C4-2B (cell line): ENCODE data around the gene L3MBTL4.

ENCODE experiments used
- ZFX ChIP-seq: fragments of 450-650 bp; IDR thresholded peaks from 2 replicates; pipeline ENCODE4 v1.6.1; 2017
- TF ChIP-seq, protein P1 (sequence below): fragments of 450-650 bp; conservative IDR thresholded peaks from 2 replicates; pipeline ENCODE4 v1.5.1; 2017; ENCODE audit warnings: mild to moderate bottlenecking

GRCh38 chr18:6145645-6146306, 268.9 kb downstream of the L3MBTL4 start:
- TF ChIP-seq, protein P1, sequence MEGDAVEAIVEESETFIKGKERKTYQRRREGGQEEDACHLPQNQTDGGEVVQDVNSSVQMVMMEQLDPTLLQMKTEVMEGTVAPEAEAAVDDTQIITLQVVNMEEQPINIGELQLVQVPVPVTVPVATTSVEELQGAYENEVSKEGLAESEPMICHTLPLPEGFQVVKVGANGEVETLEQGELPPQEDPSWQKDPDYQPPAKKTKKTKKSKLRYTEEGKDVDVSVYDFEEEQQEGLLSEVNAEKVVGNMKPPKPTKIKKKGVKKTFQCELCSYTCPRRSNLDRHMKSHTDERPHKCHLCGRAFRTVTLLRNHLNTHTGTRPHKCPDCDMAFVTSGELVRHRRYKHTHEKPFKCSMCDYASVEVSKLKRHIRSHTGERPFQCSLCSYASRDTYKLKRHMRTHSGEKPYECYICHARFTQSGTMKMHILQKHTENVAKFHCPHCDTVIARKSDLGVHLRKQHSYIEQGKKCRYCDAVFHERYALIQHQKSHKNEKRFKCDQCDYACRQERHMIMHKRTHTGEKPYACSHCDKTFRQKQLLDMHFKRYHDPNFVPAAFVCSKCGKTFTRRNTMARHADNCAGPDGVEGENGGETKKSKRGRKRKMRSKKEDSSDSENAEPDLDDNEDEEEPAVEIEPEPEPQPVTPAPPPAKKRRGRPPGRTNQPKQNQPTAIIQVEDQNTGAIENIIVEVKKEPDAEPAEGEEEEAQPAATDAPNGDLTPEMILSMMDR, result no peak
- TF ChIP-seq ZFX, result no peak
